ENCODE measurements around the gene P3H3. TPM values are rescaled to one million over a fixed set of nuclear protein-coding genes. Genes with fewer than 3 reads are reported as not detected.

The P3H3 gene
- total RNA-seq, 4 donors from 2014 or later, result 0.66 to 4.7 (median 1.5) TPM

- Histone ChIP-seq H3K27me3 (no peaks in the 10 kb centered on the region), H3K27ac (no peak overlapping the region), H3K9me3 (no peaks in the 10 kb centered on the region), H3K36me3 (peaks cover 0 to 50% of the 10 kb centered on the region in 2 donors), H3K4me3 (no peak overlapping the region), H3K4me1 (peaks cover 13 to 17% of the 10 kb centered on the region in 2 donors)
- in situ Hi-C loops (cut with MboI; ENCODE audit: low sequenced_read_pairs in 4 of 4), result no loop called here
- intact Hi-C loops (cut with DNase I; ENCODE audit: low total_unique reads), result loop anchor here (10.0 kb wide), 1 partner anchor 301 kb away; the partner anchor contains the start of gene IFFO1
- TF ChIP-seq, protein P1, sequence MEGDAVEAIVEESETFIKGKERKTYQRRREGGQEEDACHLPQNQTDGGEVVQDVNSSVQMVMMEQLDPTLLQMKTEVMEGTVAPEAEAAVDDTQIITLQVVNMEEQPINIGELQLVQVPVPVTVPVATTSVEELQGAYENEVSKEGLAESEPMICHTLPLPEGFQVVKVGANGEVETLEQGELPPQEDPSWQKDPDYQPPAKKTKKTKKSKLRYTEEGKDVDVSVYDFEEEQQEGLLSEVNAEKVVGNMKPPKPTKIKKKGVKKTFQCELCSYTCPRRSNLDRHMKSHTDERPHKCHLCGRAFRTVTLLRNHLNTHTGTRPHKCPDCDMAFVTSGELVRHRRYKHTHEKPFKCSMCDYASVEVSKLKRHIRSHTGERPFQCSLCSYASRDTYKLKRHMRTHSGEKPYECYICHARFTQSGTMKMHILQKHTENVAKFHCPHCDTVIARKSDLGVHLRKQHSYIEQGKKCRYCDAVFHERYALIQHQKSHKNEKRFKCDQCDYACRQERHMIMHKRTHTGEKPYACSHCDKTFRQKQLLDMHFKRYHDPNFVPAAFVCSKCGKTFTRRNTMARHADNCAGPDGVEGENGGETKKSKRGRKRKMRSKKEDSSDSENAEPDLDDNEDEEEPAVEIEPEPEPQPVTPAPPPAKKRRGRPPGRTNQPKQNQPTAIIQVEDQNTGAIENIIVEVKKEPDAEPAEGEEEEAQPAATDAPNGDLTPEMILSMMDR (IDR thresholded peaks at IDR 0.05 in 4 of 5, conservative IDR thresholded peaks at IDR 0.05 in 1 of 5), result no peak
- DNase-seq (no peak), ATAC-seq (no peak)
Observed at GRCh38 chr12:6855322-6855721, 27.1 kb downstream of the P3H3 start.

GRCh38 chr12:6858799-6859198 lies 30.6 kb downstream of the P3H3 start:
- no peaks in the 10 kb centered on the region for H3K27me3 ChIP-seq
- H3K36me3 ChIP-seq, result peaks cover 0 to 85% of the 10 kb centered on the region in 2 donors
- in situ Hi-C loops (cut with MboI; ENCODE audit: low sequenced_read_pairs in 4 of 4), result no loop called here
- H3K4me3 ChIP-seq, result no peak overlapping the region
- H3K9me3 ChIP-seq, result no peaks in the 10 kb centered on the region
- intact Hi-C loops (cut with DNase I; ENCODE audit: low total_unique reads), result loop anchor here (10.0 kb wide), 1 partner anchor 304 kb away; the partner anchor contains the start of gene IFFO1
- H3K4me1 ChIP-seq, result peaks cover under 1 to 3% of the 10 kb centered on the region in 2 donors
- DNase-seq, result no peak
- no peak overlapping the region for H3K27ac ChIP-seq
- no peak for ATAC-seq
- TF ChIP-seq, protein P1 (IDR thresholded peaks at IDR 0.05 in 4 of 5, conservative IDR thresholded peaks at IDR 0.05 in 1 of 5), result no peak
- TF ChIP-seq POLR2A (IDR thresholded peaks at IDR 0.05), result no peak

DNA sequence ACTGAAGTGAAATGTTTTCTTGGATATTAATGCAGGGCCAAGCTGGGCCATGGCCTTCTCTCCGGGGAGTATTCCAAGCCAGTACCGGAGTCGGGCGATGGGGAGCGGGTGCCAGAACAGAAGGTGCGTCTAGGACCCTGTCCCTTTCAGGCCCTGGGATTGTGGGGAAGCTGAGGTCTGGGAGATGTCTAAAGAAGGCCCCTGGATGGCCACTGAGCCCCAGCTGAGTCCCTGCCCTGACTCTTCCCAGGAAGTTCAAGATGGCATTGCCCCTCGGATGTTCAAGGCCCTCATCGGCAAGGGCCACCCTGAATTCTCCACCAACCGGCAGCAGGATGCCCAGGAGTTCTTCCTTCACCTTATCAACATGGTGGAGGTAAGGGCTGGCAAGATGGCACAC lies 31.9 kb downstream of the P3H3 start:
- Histone ChIP-seq H3K36me3 (peaks cover 0 to 98% of the 10 kb centered on the region in 2 donors), H3K27me3 (no peaks in the 10 kb centered on the region), H3K4me3 (no peak overlapping the region), H3K4me1 (no peaks in the 10 kb centered on the region), H3K9me3 (no peaks in the 10 kb centered on the region), H3K27ac (no peak overlapping the region)
- intact Hi-C loops (cut with DNase I; ENCODE audit: low total_unique reads) (no loop called here), in situ Hi-C loops (cut with MboI; ENCODE audit: low sequenced_read_pairs in 4 of 4) (no loop called here)
- no peak for ATAC-seq
- TF ChIP-seq, protein P1 (IDR thresholded peaks at IDR 0.05 in 4 of 5, conservative IDR thresholded peaks at IDR 0.05 in 1 of 5), result no peak
- TF ChIP-seq POLR2A (IDR thresholded peaks at IDR 0.05), result no peak
- DNase-seq, result no peak

- in situ Hi-C loops (cut with MboI; ENCODE audit: low sequenced_read_pairs in 4 of 4) (no loop called here), intact Hi-C loops (cut with DNase I; ENCODE audit: low total_unique reads) (no loop called here)
- Histone ChIP-seq H3K4me1 (no peaks in the 10 kb centered on the region), H3K27me3 (no peaks in the 10 kb centered on the region), H3K27ac (no peak overlapping the region), H3K36me3 (peaks cover 0 to 100% of the 10 kb centered on the region in 2 donors), H3K4me3 (no peak overlapping the region), H3K9me3 (no peaks in the 10 kb centered on the region)
- ATAC-seq (no peak), DNase-seq (no peak)
- TF ChIP-seq POLR2A (IDR thresholded peaks at IDR 0.05), result no peak
- TF ChIP-seq, protein P1 (IDR thresholded peaks at IDR 0.05 in 4 of 5, conservative IDR thresholded peaks at IDR 0.05 in 1 of 5), result no peak
Observed at GRCh38 chr12:6860942-6861341, 32.7 kb downstream of the P3H3 start.

GRCh38 chr12:6861391-6861790 lies 33.2 kb downstream of the P3H3 start:
- Histone ChIP-seq H3K4me3 (no peak overlapping the region), H3K4me1 (peaks cover 0 to under 1% of the 10 kb centered on the region in 2 donors), H3K27me3 (no peaks in the 10 kb centered on the region), H3K36me3 (peaks cover 0 to 99% of the 10 kb centered on the region in 2 donors), H3K27ac (no peak overlapping the region), H3K9me3 (no peaks in the 10 kb centered on the region)
- TF ChIP-seq, protein P1 (IDR thresholded peaks at IDR 0.05 in 4 of 5, conservative IDR thresholded peaks at IDR 0.05 in 1 of 5), result no peak
- TF ChIP-seq POLR2A (IDR thresholded peaks at IDR 0.05), result no peak
- no peak for ATAC-seq
- in situ Hi-C loops (cut with MboI; ENCODE audit: low sequenced_read_pairs in 4 of 4) (no loop called here), intact Hi-C loops (cut with DNase I; ENCODE audit: low total_unique reads) (no loop called here)
- DNase-seq, result no peak
